Measurements from ENCODE around the gene DOK4. TPM values are rescaled to one million over a fixed set of nuclear protein-coding genes. Genes with fewer than 3 reads are reported as not detected.
"Not testable (repeated sequence)": the region's sequence is repeated elsewhere in the genome, so short reads cannot be mapped to it uniquely, and the experiment has no call there.

The DOK4 gene
- total and polyA plus RNA-seq, 2 donors (not counting 3 experiments of a cell fraction or from before 2014, with no cell fraction given): 22.3 to 23.4 TPM

DNA sequence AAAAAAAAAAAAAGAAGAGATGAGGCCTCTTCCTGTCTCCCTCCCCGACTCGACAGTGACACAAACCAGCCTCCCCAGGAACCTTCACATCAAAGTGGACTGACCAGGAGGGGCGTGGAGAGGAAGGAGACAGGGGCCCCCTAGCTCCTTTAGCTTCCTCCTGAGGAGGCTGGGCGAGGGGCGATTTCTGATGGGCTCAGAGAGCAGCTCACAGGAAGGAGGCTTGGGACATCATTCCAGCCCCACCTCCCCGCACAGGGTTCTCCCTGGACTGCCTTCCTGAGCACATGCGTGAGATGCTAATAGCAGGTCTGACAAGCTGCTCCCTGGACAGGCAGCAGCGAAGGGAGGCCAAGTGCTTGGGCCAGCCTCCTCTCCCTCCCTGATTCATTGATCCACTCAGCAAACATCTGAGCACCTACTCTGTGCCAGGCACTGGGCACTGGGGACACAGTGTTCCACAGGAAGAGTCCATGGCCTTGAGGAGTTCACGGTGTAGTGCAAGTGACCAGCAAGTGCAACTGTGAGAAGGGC, 14.4 kb upstream of the DOK4 start:
- H3K9me3 ChIP-seq (replicated peaks; ENCODE audit: control insufficient read depth, insufficient read depth, low read length): no peaks in the 10 kb centered on the region
- no peaks in the 10 kb centered on the region for H3K79me2 ChIP-seq (ENCODE audit: control insufficient read depth, insufficient read depth, low read length)
- no peaks in the 10 kb centered on the region for H4K20me1 ChIP-seq (replicated peaks; ENCODE audit: control insufficient read depth, extremely low read depth, insufficient read depth, low read length)
- no peaks in the 10 kb centered on the region for H3K4me1 ChIP-seq (ENCODE audit: control insufficient read depth, extremely low read depth, insufficient read depth, low read length)
- H3K27me3 ChIP-seq (ENCODE audit: control insufficient read depth in 2 of 2, insufficient read depth in 2 of 2, low read length in 2 of 2): peaks cover 0 to 2% of the 10 kb centered on the region in 2 experiments
- no peak overlapping the region for H2AFZ ChIP-seq (ENCODE audit: low read depth, low read length)
- no peaks in the 10 kb centered on the region for H3K9me1 ChIP-seq (replicated peaks; ENCODE audit: control insufficient read depth, extremely low read depth, insufficient read depth, low read length)
- ChIA-PET POLR2A (no interaction called here), CTCF (interaction anchor here (1.7 kb wide), 1 partner anchor 19 kb away, joined by 7 read pairs; no protein-coding TSS in a partner anchor)
- H3K9ac ChIP-seq (replicated peaks; ENCODE audit: extremely low read depth, insufficient read depth, low read length): no peak overlapping the region
- dilution Hi-C loops (cut with MboI; ENCODE audit: extremely low pct_ligation_motif_present, low sequenced_read_pairs): no loop called here
- TF ChIP-seq, protein P1, sequence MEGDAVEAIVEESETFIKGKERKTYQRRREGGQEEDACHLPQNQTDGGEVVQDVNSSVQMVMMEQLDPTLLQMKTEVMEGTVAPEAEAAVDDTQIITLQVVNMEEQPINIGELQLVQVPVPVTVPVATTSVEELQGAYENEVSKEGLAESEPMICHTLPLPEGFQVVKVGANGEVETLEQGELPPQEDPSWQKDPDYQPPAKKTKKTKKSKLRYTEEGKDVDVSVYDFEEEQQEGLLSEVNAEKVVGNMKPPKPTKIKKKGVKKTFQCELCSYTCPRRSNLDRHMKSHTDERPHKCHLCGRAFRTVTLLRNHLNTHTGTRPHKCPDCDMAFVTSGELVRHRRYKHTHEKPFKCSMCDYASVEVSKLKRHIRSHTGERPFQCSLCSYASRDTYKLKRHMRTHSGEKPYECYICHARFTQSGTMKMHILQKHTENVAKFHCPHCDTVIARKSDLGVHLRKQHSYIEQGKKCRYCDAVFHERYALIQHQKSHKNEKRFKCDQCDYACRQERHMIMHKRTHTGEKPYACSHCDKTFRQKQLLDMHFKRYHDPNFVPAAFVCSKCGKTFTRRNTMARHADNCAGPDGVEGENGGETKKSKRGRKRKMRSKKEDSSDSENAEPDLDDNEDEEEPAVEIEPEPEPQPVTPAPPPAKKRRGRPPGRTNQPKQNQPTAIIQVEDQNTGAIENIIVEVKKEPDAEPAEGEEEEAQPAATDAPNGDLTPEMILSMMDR (IDR thresholded peaks at IDR 0.05; ENCODE audit: extremely low read depth in 1 of 2, insufficient read depth in 1 of 2, low read depth in 1 of 2, low read length in 2 of 2): no peak
- TF ChIP-seq EZH2 (IDR thresholded peaks at IDR 0.05; ENCODE audit: borderline replicate concordance, low read depth, low read length, severe bottlenecking) (no peak), POLR2AphosphoS5 (IDR thresholded peaks at IDR 0.05; ENCODE audit: insufficient read depth, low read depth, low read length) (no peak), JUN (IDR thresholded peaks at IDR 0.05; ENCODE audit: borderline replicate concordance, insufficient read depth, insufficient read length, low read depth) (no peak)
- H3K27ac ChIP-seq (ENCODE audit: insufficient read depth, low read depth, low read length): no peak overlapping the region
- H3K36me3 ChIP-seq (ENCODE audit: control insufficient read depth in 2 of 2, extremely low read depth in 1 of 2, insufficient read depth in 2 of 2, low read length in 2 of 2): no peaks in the 10 kb centered on the region
- no TSS peak for BruUV-seq (replicated peaks)
- intact Hi-C loops (cut with micrococcal nuclease): no loop called here
- no peak overlapping the region for H3K4me3 ChIP-seq (replicated peaks in 1 of 3; ENCODE audit: insufficient read depth in 1 of 3, low read depth in 1 of 3, low read length in 3 of 3)
- FAIRE-seq (no peak), DNase-seq (ENCODE audit: low read depth, low spot score) (no peak)
- no peak overlapping the region for H3K4me2 ChIP-seq (ENCODE audit: insufficient read depth, low read length)

DNA sequence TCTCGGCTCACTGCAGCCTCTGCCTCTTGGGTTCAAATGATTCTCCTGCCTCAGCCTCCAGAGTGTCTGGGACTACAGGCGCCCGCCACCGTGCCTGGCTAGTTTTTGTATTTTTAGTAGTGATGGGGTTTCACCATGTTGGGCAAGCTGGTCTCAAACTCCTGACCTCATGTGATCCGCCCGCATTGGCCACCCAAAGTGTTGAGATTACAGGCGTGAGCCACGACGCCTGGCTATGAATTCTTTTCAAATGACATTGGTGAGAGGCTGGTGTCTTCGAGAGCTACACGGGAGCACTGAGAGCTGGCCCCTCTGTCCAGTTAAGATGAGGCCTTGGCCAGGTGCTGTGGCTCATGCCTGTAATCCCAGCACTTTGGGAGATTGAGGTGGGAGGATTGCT, 13.6 kb upstream of the DOK4 start:
- H4K20me1 ChIP-seq (replicated peaks; ENCODE audit: control insufficient read depth, extremely low read depth, insufficient read depth, low read length); FAIRE-seq; H3K9ac ChIP-seq (replicated peaks; ENCODE audit: extremely low read depth, insufficient read depth, low read length); H3K4me2 ChIP-seq (ENCODE audit: insufficient read depth, low read length); H3K4me3 ChIP-seq (replicated peaks in 1 of 3; ENCODE audit: insufficient read depth in 1 of 3, low read depth in 1 of 3, low read length in 3 of 3); H3K36me3 ChIP-seq (ENCODE audit: control insufficient read depth in 2 of 2, extremely low read depth in 1 of 2, insufficient read depth in 2 of 2, low read length in 2 of 2); H3K79me2 ChIP-seq (ENCODE audit: control insufficient read depth, insufficient read depth, low read length); H3K27me3 ChIP-seq (ENCODE audit: control insufficient read depth in 2 of 2, insufficient read depth in 2 of 2, low read length in 2 of 2); POLR2A ChIA-PET; H3K9me3 ChIP-seq (replicated peaks; ENCODE audit: control insufficient read depth, insufficient read depth, low read length); dilution Hi-C loops (cut with MboI; ENCODE audit: extremely low pct_ligation_motif_present, low sequenced_read_pairs); H2AFZ ChIP-seq (ENCODE audit: low read depth, low read length); H3K4me1 ChIP-seq (ENCODE audit: control insufficient read depth, extremely low read depth, insufficient read depth, low read length); DNase-seq (ENCODE audit: low read depth, low spot score); H3K9me1 ChIP-seq (replicated peaks; ENCODE audit: control insufficient read depth, extremely low read depth, insufficient read depth, low read length); H3K27ac ChIP-seq (ENCODE audit: insufficient read depth, low read depth, low read length); intact Hi-C loops (cut with micrococcal nuclease); BruUV-seq (replicated peaks): not testable (repeated sequence)
- CTCF ChIA-PET: interaction anchor here (1.7 kb wide), 1 partner anchor 20 kb away, joined by 7 read pairs; no protein-coding TSS in a partner anchor

Measured in endothelial cell of umbilical vein (primary cell).